ENCODE data around the gene EXOC3L2. TPM values are rescaled to one million over a fixed set of nuclear protein-coding genes. Genes with fewer than 3 reads are reported as not detected.

The EXOC3L2 gene
- total RNA-seq, 1 donor = 0.31 TPM

DNA sequence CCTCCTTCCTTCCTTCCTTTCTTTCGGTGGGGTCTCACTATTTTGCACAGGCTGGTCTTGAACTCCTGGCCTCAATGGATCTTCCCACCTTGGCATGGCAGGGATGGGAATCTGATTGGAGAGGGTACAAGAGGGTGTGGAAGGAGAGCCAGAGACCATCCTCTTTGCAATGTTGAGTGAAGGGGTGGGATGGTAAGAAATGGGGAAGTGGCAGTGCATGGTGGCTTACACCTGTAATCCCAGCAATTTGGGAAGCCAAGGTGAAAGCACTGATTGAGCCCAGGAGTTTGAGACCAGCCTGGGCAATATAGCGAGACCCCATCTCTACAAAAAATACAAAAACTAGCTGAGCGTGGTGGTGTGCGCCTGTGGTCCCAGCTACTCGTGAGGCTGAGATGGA, 61.1 kb downstream of the EXOC3L2 start:
- Histone ChIP-seq H3K4me3 (ENCODE audit: low read length) (no peak overlapping the region), H3K9me3 (ENCODE audit: low read depth, low read length) (no peaks in the 10 kb centered on the region), H3K27me3 (ENCODE audit: insufficient read depth, low read length) (no peaks in the 10 kb centered on the region), H3K4me1 (ENCODE audit: insufficient read depth, low read length) (peaks cover 48% of the 10 kb centered on the region)

DNA sequence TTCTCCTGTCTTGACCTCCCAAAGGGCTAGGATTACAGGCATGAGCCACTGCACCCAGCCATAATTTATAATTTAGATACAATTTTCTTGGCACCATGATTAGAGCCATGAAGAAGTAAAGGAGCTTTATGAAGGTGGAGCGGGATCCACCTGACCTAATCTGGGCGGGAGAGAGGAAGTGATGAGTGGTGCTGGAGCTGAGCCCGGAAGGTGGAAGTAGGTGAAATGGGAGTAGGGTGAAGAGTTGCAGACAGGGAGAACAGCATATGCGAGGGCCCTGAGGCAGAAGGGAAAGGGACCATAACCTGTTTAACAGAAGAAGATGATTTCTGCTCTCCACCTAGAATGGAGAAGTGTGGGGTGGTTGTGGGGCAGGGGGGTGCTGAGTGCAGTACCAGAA, 62.4 kb downstream of the EXOC3L2 start:
- H3K4me3 ChIP-seq (ENCODE audit: low read length) = no peak overlapping the region
- H3K27me3 ChIP-seq (ENCODE audit: insufficient read depth, low read length) = no peaks in the 10 kb centered on the region
- no peaks in the 10 kb centered on the region for H3K9me3 ChIP-seq (ENCODE audit: low read depth, low read length)
- H3K4me1 ChIP-seq (ENCODE audit: insufficient read depth, low read length) = peaks cover 49% of the 10 kb centered on the region

DNA sequence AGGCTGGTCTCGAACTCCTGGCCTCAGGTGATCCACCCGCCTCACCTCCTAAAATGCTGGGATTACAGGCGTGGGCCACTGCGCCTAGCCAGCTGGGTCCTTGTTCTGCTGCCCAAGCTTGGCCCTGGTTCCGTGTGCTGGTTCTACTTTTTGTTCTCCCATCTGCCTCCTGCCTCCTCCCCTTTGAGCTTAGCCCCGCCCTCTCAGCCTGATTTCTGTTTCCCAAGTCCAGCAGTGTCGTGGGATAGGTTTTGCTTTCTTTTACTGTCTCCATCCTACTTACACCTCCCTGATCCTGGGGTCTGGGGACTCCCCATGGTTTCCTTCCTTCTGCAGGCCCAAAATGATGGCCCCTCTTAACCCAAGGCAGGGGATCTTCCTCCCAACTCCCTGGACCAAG, 64.3 kb downstream of the EXOC3L2 start:
- H3K4me3 ChIP-seq (ENCODE audit: low read length) = no peak overlapping the region
- H3K4me1 ChIP-seq (ENCODE audit: insufficient read depth, low read length) = peaks cover 65% of the 10 kb centered on the region
- H3K27me3 ChIP-seq (ENCODE audit: insufficient read depth, low read length) = no peaks in the 10 kb centered on the region
- H3K9me3 ChIP-seq (ENCODE audit: low read depth, low read length) = no peaks in the 10 kb centered on the region

DNA sequence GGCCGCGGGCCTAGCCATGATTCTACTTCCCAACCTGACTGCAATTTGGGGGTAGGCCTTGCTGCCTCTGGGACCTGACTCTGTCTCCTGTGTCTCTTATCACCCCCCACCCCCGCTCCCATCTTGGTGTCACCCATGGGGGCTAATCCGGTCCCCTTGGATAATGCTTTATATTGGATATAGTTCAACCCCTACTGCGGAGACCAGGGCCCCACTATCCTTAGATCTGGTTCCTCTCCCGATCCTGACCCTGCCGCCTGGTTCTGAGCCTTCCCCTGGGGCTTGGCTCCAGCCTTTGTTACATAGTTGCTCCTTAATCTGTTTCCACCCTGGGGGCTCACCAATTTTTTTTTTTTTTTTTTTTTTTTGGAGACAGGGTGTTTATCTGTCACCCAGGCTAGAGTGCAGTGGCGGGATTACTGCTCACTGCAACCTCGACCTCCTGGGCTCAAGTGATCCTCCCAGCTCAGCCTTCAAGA, 65.3 kb downstream of the EXOC3L2 start:
- no peaks in the 10 kb centered on the region for H3K27me3 ChIP-seq (ENCODE audit: insufficient read depth, low read length)
- H3K9me3 ChIP-seq (ENCODE audit: low read depth, low read length) = no peaks in the 10 kb centered on the region
- peaks cover 67% of the 10 kb centered on the region for H3K4me1 ChIP-seq (ENCODE audit: insufficient read depth, low read length)
- H3K4me3 ChIP-seq (ENCODE audit: low read length) = peak overlapping the region; percentile 71

DNA sequence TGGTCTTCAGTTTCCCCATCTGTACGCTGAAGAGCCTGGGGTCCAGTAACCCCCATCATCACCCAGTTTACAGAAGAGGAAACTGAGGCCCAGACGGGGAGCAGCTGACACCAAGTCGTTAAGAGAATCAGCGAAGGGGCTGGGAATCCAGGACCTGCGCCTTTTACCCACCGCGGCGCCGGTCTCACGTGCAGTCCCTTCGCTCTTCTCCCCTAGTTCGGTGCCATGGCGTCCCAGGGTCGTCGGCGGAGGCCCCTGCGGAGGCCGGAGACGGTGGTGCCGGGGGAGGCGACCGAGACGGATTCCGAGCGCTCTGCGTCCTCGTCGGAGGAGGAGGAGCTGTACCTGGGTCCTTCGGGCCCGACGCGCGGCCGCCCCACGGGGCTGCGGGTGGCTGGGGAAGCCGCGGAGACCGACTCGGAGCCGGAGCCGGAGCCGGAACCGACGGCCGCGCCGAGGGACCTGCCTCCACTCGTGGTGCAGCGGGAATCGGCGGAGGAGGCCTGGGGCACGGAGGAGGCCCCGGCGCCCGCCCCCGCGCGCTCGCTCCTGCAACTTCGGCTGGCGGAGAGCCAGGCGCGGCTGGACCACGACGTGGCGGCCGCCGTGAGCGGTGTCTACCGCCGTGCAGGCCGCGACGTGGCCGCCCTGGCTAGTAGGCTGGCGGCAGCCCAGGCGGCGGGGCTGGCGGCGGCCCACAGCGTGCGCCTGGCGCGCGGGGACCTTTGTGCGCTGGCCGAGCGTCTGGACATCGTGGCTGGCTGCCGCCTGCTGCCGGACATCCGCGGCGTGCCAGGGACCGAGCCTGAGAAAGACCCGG, 65.9 kb downstream of the EXOC3L2 start:
- Histone ChIP-seq H3K27me3 (ENCODE audit: insufficient read depth, low read length) (no peaks in the 10 kb centered on the region), H3K4me1 (ENCODE audit: insufficient read depth, low read length) (peaks cover 60% of the 10 kb centered on the region), H3K4me3 (ENCODE audit: low read length) (peak overlapping the region; percentile 71), H3K9me3 (ENCODE audit: low read depth, low read length) (no peaks in the 10 kb centered on the region)

DNA sequence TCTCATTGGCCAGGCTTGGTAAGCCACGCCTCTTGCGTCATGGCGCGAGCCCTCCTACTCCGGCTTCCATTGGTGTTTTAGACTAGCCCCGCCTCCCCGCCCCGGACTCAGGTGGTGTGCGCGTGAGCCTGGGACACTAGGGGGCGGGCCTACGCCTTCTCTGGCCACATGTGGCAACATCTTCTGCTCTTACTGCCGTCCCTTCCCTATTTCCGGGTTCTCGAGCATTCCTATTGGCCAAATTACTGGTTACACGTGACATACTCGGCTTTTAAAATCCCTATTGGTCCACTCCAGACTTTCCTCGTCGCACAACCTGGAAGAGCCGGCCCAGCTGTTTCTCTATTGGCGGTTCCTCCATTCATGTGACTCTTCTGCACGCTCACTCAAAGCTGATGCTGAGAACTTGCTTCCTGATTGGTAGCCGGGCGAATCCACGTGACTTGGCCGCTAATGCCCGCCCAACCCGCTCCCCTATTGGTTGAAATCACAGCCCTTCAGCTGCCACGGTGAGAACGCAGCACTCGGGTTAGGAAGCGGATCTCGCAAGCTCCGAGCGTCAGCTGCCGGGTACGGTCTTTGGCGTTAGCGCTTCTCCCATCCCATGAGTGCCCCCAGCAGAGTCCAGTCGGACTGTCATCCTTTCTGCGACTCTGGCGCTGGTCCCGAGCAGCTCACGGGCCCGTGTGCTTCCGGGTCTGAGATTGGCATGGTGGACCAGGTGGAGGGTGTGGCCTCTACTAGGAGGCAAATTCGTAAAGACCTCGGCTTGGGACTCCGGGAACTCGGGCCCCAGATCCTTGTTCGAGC, 66.7 kb downstream of the EXOC3L2 start, which contains the start of gene BLOC1S3:
BLOC1S3 (plus strand) TSS at position 523 of the 810 bp plus-strand sequence. CDS start 513 bp downstream, outside the sequence.
- peaks cover 54% of the 10 kb centered on the region for H3K4me1 ChIP-seq (ENCODE audit: insufficient read depth, low read length)
- H3K9me3 ChIP-seq (ENCODE audit: low read depth, low read length) = no peaks in the 10 kb centered on the region
- H3K27me3 ChIP-seq (ENCODE audit: insufficient read depth, low read length) = no peaks in the 10 kb centered on the region
- peak within 1 kb of the TSS; percentile 75 for H3K4me3 ChIP-seq (ENCODE audit: low read length)

DNA sequence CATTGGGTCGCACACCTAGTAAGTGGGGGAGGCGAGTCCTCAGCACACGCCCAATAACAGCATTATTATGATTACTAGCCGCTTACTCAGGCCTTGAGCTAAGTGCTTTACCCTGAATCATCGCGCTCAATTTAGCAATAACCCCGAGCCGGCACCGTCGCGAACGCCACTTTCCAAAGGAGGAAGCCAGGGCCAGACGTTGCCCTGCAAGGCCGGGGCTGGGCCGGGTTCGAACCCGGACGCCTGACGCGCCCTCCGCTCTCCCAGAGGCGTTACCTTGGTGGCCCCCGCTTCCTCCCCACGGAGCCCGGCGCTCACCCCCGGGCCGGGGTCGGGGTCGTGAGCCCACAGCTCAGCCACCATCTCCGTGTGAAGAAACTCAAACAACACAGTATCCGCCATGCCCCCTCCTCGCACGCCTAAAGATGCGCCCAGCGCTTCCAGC, 67.4 kb downstream of the EXOC3L2 start, which contains the start of gene TRAPPC6A:
TRAPPC6A (minus strand) TSS at position 421 of the 445 bp plus-strand sequence; CDS start at position 402, 19 bp downstream.
- peak within 1 kb of the TSS; percentile 75 for H3K4me3 ChIP-seq (ENCODE audit: low read length)
- H3K4me1 ChIP-seq (ENCODE audit: insufficient read depth, low read length) = peaks cover 53% of the 10 kb centered on the region

DNA sequence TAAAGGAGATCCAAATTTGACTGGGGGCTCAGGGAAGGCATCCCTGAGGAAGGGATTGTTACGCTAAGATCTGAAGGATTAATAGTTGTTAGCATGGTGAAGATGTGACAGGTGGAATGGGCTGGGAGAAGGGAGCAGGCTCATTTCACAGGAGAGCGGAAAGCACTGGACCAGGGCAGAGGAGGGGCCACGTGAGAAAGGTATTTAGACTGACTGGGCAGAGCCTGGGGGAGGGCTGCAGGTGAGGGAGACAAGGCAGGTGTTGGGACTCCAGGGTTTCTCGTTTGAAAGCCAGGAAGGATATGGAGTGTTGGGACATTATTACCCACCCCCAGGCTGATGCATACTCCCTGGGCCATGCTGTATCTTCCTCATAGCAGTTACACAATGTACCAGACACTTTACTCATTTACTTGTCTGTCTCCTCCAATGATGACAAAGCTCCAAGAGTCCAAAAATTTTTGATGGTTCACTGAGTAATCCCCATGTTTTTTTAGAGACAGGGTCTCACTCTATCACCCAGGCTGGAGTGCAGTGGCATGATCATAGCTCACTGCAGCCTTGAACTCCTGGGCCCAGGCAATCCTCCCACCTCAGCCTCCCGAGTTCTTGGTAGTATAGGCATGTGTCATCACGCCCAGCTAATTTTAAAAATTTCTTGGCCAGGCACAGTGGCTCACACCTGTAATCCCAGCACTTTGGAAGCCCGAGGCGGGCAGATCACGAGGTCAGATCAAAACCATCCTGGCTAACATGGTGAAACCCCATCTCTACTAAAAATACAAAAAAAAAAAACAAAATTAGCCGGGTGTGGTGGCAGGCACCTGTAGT, 69.5 kb downstream of the EXOC3L2 start:
- Histone ChIP-seq H3K27me3 (ENCODE audit: insufficient read depth, low read length) (no peaks in the 10 kb centered on the region), H3K4me3 (ENCODE audit: low read length) (no peak overlapping the region), H3K4me1 (ENCODE audit: insufficient read depth, low read length) (peaks cover 61% of the 10 kb centered on the region)

More for the DNA sequence above, 67.4 kb downstream of the EXOC3L2 start, which contains the start of gene TRAPPC6A:
- H3K9me3 ChIP-seq (ENCODE audit: low read depth, low read length) = no peaks in the 10 kb centered on the region
- no peaks in the 10 kb centered on the region for H3K27me3 ChIP-seq (ENCODE audit: insufficient read depth, low read length)

DNA sequence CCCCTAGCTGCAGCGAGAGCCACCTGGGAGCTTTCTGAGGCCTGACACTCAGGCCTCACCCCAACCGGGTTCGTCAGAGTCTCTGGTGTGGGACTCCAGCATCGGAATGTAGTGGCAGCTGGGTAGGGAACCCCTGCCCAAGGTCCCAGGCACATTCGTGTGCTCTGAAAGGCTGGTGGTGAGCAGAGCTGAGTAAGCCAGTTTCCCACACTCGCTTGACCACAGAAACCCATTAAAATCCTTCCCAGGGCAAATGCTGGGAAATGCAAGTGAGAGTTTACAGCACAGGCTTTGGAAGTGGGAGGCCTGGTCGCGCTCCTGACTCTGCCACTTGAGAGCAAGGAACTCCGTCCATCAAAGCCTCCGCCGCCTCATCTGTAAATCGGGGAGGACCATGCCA, 71.4 kb downstream of the EXOC3L2 start:
- H3K4me1 ChIP-seq (ENCODE audit: insufficient read depth, low read length) = peaks cover 59% of the 10 kb centered on the region
- no peak overlapping the region for H3K4me3 ChIP-seq (ENCODE audit: low read length)

More for the DNA sequence above, 69.5 kb downstream of the EXOC3L2 start:
- H3K9me3 ChIP-seq (ENCODE audit: low read depth, low read length) = no peaks in the 10 kb centered on the region

DNA sequence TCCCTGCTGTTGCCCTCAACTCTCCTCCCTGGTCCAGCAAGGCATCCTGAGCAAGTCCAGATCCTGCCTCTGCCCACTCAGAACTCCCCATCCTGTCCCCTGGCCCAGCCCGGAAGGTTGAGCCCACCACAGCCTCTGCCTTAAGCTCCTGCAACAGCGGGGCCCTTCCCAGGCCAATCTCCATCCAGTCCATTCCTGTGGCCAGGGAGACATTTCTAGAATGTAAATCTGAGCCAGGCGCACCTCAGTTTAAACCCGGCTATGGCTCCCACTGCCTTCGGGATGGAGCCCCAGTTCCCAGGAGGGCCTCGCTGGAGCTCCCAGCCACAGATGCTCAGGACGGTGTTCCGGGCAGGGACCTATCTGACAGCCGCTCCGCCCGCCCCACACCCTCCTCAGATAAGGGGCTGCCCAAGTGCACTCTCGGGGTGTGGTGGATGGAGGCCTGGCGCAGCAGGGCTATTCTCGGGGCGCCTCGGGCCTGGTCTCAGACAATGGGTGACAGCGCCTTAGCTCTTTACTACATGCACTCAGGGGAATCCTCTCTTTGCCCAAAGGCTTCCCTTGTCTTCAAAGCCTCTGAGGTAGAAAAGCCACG, 72.5 kb downstream of the EXOC3L2 start:
- H3K9me3 ChIP-seq (ENCODE audit: low read depth, low read length) = no peaks in the 10 kb centered on the region
- no peak overlapping the region for H3K4me3 ChIP-seq (ENCODE audit: low read length)
- H3K27me3 ChIP-seq (ENCODE audit: insufficient read depth, low read length) = no peaks in the 10 kb centered on the region
- peaks cover 59% of the 10 kb centered on the region for H3K4me1 ChIP-seq (ENCODE audit: insufficient read depth, low read length)

More for the DNA sequence above, 71.4 kb downstream of the EXOC3L2 start:
- no peaks in the 10 kb centered on the region for H3K27me3 ChIP-seq (ENCODE audit: insufficient read depth, low read length)
- H3K9me3 ChIP-seq (ENCODE audit: low read depth, low read length) = no peaks in the 10 kb centered on the region

DNA sequence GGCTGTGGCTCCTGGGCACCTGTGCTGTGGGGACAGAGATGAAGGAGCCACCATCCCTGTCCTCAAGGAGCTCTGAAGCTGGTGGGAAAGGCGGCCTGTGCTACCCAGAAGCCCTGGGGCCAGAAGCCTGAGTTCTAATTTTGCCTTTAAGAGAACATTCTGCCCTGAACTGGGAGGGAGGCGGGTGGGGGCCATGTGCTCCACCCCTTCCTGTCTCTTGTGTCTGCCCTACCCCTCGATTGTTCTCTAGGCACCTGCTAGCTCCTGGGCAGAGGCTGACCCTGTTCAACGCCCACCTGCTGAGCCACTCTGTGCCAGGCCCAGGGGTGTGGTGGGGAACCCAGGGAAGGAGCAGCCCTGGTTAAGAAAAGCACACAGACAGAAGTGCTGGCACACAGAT, 73.0 kb downstream of the EXOC3L2 start:
- no peak overlapping the region for H3K4me3 ChIP-seq (ENCODE audit: low read length)
- H3K9me3 ChIP-seq (ENCODE audit: low read depth, low read length) = no peaks in the 10 kb centered on the region
- H3K4me1 ChIP-seq (ENCODE audit: insufficient read depth, low read length) = peaks cover 54% of the 10 kb centered on the region
- no peaks in the 10 kb centered on the region for H3K27me3 ChIP-seq (ENCODE audit: insufficient read depth, low read length)

DNA sequence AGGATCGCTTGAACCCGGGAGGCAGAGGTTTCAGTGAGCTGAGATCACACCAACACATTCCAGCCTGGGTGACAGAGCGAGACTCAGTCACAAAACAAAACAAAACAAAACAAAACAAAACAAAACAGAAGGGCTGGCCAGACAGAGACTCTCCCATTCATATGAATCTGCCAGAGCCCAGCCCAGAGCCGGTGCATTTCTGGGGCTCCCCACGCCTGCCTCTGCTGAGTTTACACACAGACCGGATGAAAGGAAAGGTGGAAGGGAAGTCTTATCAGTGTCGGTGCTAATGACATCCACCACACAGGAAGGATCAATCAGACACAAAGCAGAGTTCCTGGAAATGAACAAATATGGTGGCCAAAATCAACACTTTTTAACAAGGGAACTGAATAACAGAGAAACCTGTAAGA, 74.0 kb downstream of the EXOC3L2 start:
- Histone ChIP-seq H3K9me3 (ENCODE audit: low read depth, low read length) (no peaks in the 10 kb centered on the region), H3K4me1 (ENCODE audit: insufficient read depth, low read length) (peaks cover 45% of the 10 kb centered on the region), H3K27me3 (ENCODE audit: insufficient read depth, low read length) (no peaks in the 10 kb centered on the region), H3K4me3 (ENCODE audit: low read length) (no peak overlapping the region)

DNA sequence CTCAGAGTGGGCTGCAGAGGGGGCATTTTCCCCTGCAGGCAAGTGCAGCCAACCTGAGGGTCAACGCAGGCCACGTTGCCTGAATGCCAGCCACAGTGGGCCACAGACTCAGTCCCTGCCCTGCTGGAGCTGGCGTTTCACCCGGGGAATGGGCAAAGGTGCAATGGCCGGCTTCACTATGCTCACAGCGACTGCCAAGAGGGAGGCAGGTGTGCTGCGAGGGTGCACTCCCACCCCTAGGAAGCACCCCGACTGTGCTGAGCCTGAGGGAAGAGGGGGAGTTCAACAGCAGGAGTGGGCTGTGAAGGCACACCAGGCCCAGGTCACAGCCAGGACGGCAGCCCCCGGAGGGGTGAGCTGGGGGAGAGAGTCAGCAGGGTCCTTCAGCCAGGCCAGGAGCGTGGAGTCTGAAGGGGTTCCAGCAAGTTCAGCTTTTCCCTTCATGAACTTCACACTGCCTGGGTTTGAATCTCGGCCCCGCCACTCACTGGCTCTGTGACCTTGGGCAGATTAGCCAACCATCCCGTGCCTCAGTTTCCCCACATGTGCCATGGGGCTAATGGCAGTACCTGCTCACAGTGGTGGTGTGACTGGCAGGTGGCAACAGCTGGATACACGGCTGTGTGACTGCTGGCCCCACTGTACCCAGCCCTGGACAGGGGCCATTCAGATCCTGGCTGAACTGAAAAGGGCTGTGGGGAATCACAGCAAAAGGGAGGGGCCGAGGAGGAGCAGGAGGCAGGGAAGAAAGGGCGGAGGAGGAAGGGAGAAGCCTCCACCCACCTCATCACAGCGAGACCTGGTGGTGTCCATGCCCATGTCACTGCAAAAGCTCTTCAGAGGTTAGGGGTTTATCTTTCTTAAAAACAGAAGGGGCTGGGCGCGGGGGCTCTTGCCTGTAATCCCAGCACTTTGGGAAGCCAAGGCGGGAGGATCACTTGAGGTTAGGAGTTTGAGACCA, 74.8 kb downstream of the EXOC3L2 start:
- no peaks in the 10 kb centered on the region for H3K9me3 ChIP-seq (ENCODE audit: low read depth, low read length)
- peaks cover 38% of the 10 kb centered on the region for H3K4me1 ChIP-seq (ENCODE audit: insufficient read depth, low read length)
- H3K4me3 ChIP-seq (ENCODE audit: low read length) = no peak overlapping the region
- H3K27me3 ChIP-seq (ENCODE audit: insufficient read depth, low read length) = no peaks in the 10 kb centered on the region

Measured in mononuclear cell (primary cell).